GM19239 (cell line): ENCODE results near the gene PTPRN2.

Experiments used
- DNase-seq: peaks from one replicate; pipeline ENCODE4 v3.0.0; 2011; ENCODE audit warnings: low spot score; ENCODE audit not compliant: insufficient read length
- FAIRE-seq: peaks from 2 replicates; lab custom pipeline; 2011; peaks lifted over from hg19 to GRCh38; lab: Jason Lieb, UNC

Gene PTPRN2

GRCh38 chr7:157869793-157870192 is 717.8 kb downstream of the PTPRN2 start:
- FAIRE-seq = no peak
- DNase-seq = no peak

GRCh38 chr7:157867685-157868305 is 719.8 kb downstream of the PTPRN2 start:
- DNase-seq (no peak), FAIRE-seq (no peak)

GRCh38 chr7:157866336-157866924 is 721.2 kb downstream of the PTPRN2 start:
- no peak for FAIRE-seq
- no peak for DNase-seq

GRCh38 chr7:157865351-157866165 is 722.1 kb downstream of the PTPRN2 start:
- no peak for FAIRE-seq
- DNase-seq = no peak

- FAIRE-seq (no peak), DNase-seq (no peak)
These were observed 722.7 kb downstream of the PTPRN2 start for GRCh38 chr7:157864911-157865310.

- FAIRE-seq (no peak), DNase-seq (no peak)
These were observed 723.5 kb downstream of the PTPRN2 start for GRCh38 chr7:157863906-157864810.

- DNase-seq = no peak
- no peak for FAIRE-seq
These were observed 724.4 kb downstream of the PTPRN2 start for GRCh38 chr7:157863176-157863575.

GRCh38 chr7:157862731-157863130 is 724.9 kb downstream of the PTPRN2 start:
- no peak for FAIRE-seq
- DNase-seq = no peak

- DNase-seq (no peak), FAIRE-seq (no peak)
These were observed 726.1 kb downstream of the PTPRN2 start for GRCh38 chr7:157861551-157861950.

- DNase-seq = no peak
- no peak for FAIRE-seq
These were observed 726.6 kb downstream of the PTPRN2 start for GRCh38 chr7:157861031-157861491.

GRCh38 chr7:157860406-157860805 is 727.2 kb downstream of the PTPRN2 start:
- DNase-seq = no peak
- no peak for FAIRE-seq

- DNase-seq (no peak), FAIRE-seq (no peak)
These were observed 727.7 kb downstream of the PTPRN2 start for GRCh38 chr7:157859915-157860314.

- DNase-seq (no peak), FAIRE-seq (no peak)
These were observed 730.0 kb downstream of the PTPRN2 start for GRCh38 chr7:157857578-157858075.

- FAIRE-seq (no peak), DNase-seq (no peak)
These were observed 730.6 kb downstream of the PTPRN2 start for GRCh38 chr7:157856873-157857577.

- DNase-seq = no peak
- no peak for FAIRE-seq
These were observed 732.0 kb downstream of the PTPRN2 start for GRCh38 chr7:157855452-157856213.

- DNase-seq (no peak), FAIRE-seq (no peak)
These were observed 732.6 kb downstream of the PTPRN2 start for GRCh38 chr7:157855016-157855415.

GRCh38 chr7:157854066-157854891 is 733.3 kb downstream of the PTPRN2 start:
- DNase-seq (no peak), FAIRE-seq (no peak)

GRCh38 chr7:157853789-157854065 is 733.9 kb downstream of the PTPRN2 start:
- DNase-seq (no peak), FAIRE-seq (no peak)
